ENCODE data around the gene UPF3B.
"Not testable (repeated sequence)": the region's sequence is repeated elsewhere in the genome, so short reads cannot be mapped to it uniquely, and the experiment has no call there.

The UPF3B gene

GRCh38 chrX:119852382-119853353 is at the start of gene UPF3B:
Gene UPF3B (minus strand): TSS chrX:119852963. CDS start chrX:119852928, 35 bp downstream.
- peak; percentile 97 for DNase-seq

- no peak for DNase-seq
Measured at GRCh38 chrX:119900976-119901375, 48.2 kb upstream of the UPF3B start.

- DNase-seq, result peak; percentile 28
Measured at GRCh38 chrX:119899125-119899524, 46.4 kb upstream of the UPF3B start.

GRCh38 chrX:119895843-119896326 is 43.1 kb upstream of the UPF3B start, which contains the start of gene AKAP14:
Gene AKAP14 (plus strand): TSS chrX:119895893. CDS start chrX:119903224, 7,331 bp downstream.
- DNase-seq, result no peak

- DNase-seq, result not testable (repeated sequence)
Measured at GRCh38 chrX:119891961-119892692, 39.4 kb upstream of the UPF3B start.

- DNase-seq, result not testable (repeated sequence)
Measured at GRCh38 chrX:119890626-119891025, 37.9 kb upstream of the UPF3B start.

GRCh38 chrX:119887721-119888425 is 35.1 kb upstream of the UPF3B start:
- peak; percentile 59 for DNase-seq

GRCh38 chrX:119885554-119886428 is 33.0 kb upstream of the UPF3B start:
- no peak for DNase-seq

GRCh38 chrX:119880552-119881437 is 28.0 kb upstream of the UPF3B start:
- DNase-seq, result peak; percentile 32

GRCh38 chrX:119880076-119880475 is 27.3 kb upstream of the UPF3B start:
- DNase-seq, result no peak

- no peak for DNase-seq
Measured at GRCh38 chrX:119878740-119879139, 26.0 kb upstream of the UPF3B start.

GRCh38 chrX:119871599-119872395 is 19.0 kb upstream of the UPF3B start, which contains the start of the genes NDUFA1 and RNF113A:
Gene NDUFA1 (plus strand): TSS chrX:119871832. CDS start chrX:119871912, 80 bp downstream.
Gene RNF113A (minus strand): TSS chrX:119871733. CDS start chrX:119871613, 120 bp downstream.
- peak; percentile 88 for DNase-seq

GRCh38 chrX:119871245-119871598 is 18.5 kb upstream of the UPF3B start:
- DNase-seq, result no peak

GRCh38 chrX:119870626-119871131 is 17.9 kb upstream of the UPF3B start:
- DNase-seq, result no peak

- no peak for DNase-seq
Measured at GRCh38 chrX:119853444-119853843, 681 bp upstream of the UPF3B start.

- no peak for DNase-seq
Measured at GRCh38 chrX:119833905-119834304, 18.9 kb downstream of the UPF3B start.

- DNase-seq, result no peak
Measured at GRCh38 chrX:119828446-119828845, 24.3 kb downstream of the UPF3B start.

GRCh38 chrX:119826399-119826959 is 26.3 kb downstream of the UPF3B start:
- no peak for DNase-seq

GRCh38 chrX:119824221-119824620 is 28.5 kb downstream of the UPF3B start:
- not testable (repeated sequence) for DNase-seq
